Nephron progenitor cell (in vitro differentiated cells): ENCODE data around the gene NOS3.

Experiments used
- DNase-seq: peaks from one replicate; pipeline ENCODE4 v3.0.0; 2021
- H3K27ac Mint-ChIP-seq: 2 replicates; pipeline ENCODE4 v1.8.0; 2021; ENCODE audit warnings: mild to moderate bottlenecking, moderate library complexity, mixed read lengths
- H3K27me3 Mint-ChIP-seq: 2 replicates; pipeline ENCODE4 v1.8.0; 2021; ENCODE audit warnings: mild to moderate bottlenecking, low read depth, mixed read lengths; ENCODE audit not compliant: poor library complexity
- H3K36me3 Mint-ChIP-seq: 2 replicates; pipeline ENCODE4 v1.8.0; 2021; ENCODE audit warnings: low read depth, mixed read lengths
- H3K4me1 Mint-ChIP-seq: 2 replicates; pipeline ENCODE4 v1.8.0; 2021; ENCODE audit warnings: mixed read lengths
- H3K4me3 Mint-ChIP-seq: 2 replicates; pipeline ENCODE4 v1.8.0; 2021; ENCODE audit warnings: mild to moderate bottlenecking, moderate library complexity, mixed read lengths
- H3K9me3 Mint-ChIP-seq: 2 replicates; pipeline ENCODE4 v1.8.0; 2021; ENCODE audit warnings: mild to moderate bottlenecking, moderate library complexity, mixed read lengths
- CTCF ChIP-seq: fragments of 200-600 bp; sonication (generic); IDR thresholded peaks from 2 replicates; pipeline ENCODE4 v1.5.0; 2021; ENCODE audit warnings: antibody characterized with exemption

Gene NOS3

GRCh38 chr7:150988230-150989226 lies 2.3 kb upstream of the NOS3 start:
- Mint-ChIP-seq H3K27me3 (peaks cover 34% of the 10 kb centered on the region), H3K9me3 (peaks cover 11% of the 10 kb centered on the region), H3K36me3 (no peaks in the 10 kb centered on the region), H3K27ac (peak overlapping the region; percentile 19), H3K4me3 (peak overlapping the region; percentile 70), H3K4me1 (peaks cover 49% of the 10 kb centered on the region)
- TF ChIP-seq CTCF, result peak; percentile 91
- peak; percentile 91 for DNase-seq

- Mint-ChIP-seq H3K9me3 (peaks cover 11% of the 10 kb centered on the region), H3K36me3 (no peaks in the 10 kb centered on the region), H3K27ac (no peak overlapping the region), H3K4me1 (peaks cover 57% of the 10 kb centered on the region), H3K27me3 (peaks cover 27% of the 10 kb centered on the region), H3K4me3 (no peak overlapping the region)
- no peak for DNase-seq
- TF ChIP-seq CTCF, result no peak
These were observed 1.4 kb upstream of the NOS3 start for GRCh38 chr7:150989456-150989855.

GRCh38 chr7:150992051-150992640 lies 1.3 kb downstream of the NOS3 start:
- H3K36me3 Mint-ChIP-seq, result no peaks in the 10 kb centered on the region
- no peak overlapping the region for H3K27ac Mint-ChIP-seq
- H3K4me3 Mint-ChIP-seq, result no peak overlapping the region
- H3K4me1 Mint-ChIP-seq, result peaks cover 52% of the 10 kb centered on the region
- no peak for DNase-seq
- no peak for TF ChIP-seq CTCF
- H3K27me3 Mint-ChIP-seq, result peaks cover 17% of the 10 kb centered on the region
- peaks cover 11% of the 10 kb centered on the region for H3K9me3 Mint-ChIP-seq

- no peak overlapping the region for H3K4me3 Mint-ChIP-seq
- H3K27me3 Mint-ChIP-seq, result peaks cover 16% of the 10 kb centered on the region
- no peak for TF ChIP-seq CTCF
- no peaks in the 10 kb centered on the region for H3K36me3 Mint-ChIP-seq
- peaks cover 11% of the 10 kb centered on the region for H3K9me3 Mint-ChIP-seq
- peak; percentile 76 for DNase-seq
- peaks cover 55% of the 10 kb centered on the region for H3K4me1 Mint-ChIP-seq
- H3K27ac Mint-ChIP-seq, result no peak overlapping the region
These were observed 2.1 kb downstream of the NOS3 start for GRCh38 chr7:150992833-150993302.

GRCh38 chr7:150993511-150993910 lies 2.7 kb downstream of the NOS3 start:
- H3K4me3 Mint-ChIP-seq, result no peak overlapping the region
- peak; percentile 40 for DNase-seq
- H3K9me3 Mint-ChIP-seq, result peaks cover 11% of the 10 kb centered on the region
- no peak for TF ChIP-seq CTCF
- H3K4me1 Mint-ChIP-seq, result peaks cover 51% of the 10 kb centered on the region
- no peaks in the 10 kb centered on the region for H3K36me3 Mint-ChIP-seq
- no peak overlapping the region for H3K27ac Mint-ChIP-seq
- peaks cover 10% of the 10 kb centered on the region for H3K27me3 Mint-ChIP-seq
